Measurements from ENCODE around the gene AIF1.

AIF1 gene

DNA sequence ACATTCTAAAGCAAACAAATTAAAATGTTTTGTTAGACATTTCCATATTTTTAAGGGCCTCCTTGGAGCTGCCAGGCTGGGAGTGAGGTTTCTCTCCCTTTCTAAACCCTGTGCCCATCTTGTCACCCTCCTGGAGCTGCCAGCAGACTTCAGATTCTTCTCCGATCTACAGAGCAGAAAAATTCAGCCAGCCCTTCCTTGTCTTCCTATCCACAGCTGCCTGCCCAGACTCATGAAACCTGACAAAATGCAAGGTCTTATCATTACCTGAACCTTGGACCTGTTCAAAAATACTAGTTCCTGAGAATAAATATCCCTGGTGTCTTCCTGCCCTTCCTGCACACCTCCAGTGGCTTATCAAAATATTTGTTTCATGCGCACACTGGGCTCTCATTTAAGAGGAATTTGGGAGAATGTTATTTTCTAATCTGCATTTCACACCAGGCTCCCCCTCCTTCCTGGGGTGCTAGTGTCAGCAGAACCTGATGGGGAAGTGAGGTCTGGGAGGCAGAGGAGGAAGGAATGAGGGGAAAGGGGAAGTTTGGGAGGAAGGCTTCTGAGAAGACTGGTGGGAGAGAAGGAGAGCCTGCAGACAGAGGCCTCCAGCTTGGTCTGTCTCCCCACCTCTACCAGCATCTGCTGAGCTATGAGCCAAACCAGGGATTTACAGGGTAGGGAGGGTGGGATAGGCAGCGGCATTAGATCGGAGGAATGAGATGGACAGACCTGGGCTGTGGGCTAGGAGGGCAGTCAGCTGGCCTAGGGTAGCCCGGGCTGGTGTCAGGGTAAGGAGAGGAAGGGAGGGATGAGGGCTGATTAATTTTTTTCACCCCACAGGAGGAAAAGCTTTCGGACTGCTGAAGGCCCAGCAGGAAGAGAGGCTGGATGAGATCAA lies at the start of gene AIF1:
Gene AIF1, plus strand, starts transcription at position 551 of the 895 bp plus-strand sequence. Its CDS starts 96 bp downstream, at position 647.
- no peak for DNase-seq

DNA sequence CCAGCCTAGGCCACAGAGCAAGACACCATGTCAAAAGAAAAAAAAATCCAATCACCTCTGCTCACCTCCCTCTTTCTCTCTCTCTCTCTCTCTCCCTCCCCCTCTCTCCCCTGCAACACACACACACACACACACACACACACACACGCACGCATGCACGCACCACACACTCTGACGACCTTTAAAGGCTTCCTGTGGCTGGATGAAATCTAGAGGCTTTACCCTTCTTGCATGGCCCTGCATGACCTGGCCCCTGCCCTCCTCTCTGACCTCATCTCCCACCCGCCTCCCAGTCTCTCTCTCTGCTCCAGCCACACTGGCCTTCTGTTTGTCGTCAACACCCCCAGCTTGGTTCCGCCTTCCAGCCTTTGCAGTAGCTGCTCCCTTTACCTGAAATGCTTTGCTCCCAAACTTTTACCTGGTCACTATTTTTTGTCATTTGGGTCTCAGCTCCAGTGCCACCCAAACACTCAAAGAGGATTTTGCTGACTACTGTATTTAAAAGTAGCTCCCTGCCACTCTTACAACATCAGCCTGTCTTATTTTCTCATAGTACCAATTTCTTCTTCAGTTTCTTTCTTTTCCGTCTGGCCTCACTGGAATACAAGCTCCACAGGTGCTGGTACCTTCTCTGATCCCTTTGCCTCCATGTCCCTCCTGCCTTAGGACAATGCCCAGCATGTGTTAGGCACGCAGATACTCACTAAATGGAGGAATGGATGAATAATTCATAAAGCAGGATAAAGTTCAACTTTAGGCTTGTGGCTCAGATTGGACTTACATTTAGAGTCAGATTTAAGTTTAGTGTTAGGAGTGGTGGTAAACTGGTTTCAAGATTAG lies 47.3 kb upstream of the AIF1 start:
- no peak for DNase-seq

DNA sequence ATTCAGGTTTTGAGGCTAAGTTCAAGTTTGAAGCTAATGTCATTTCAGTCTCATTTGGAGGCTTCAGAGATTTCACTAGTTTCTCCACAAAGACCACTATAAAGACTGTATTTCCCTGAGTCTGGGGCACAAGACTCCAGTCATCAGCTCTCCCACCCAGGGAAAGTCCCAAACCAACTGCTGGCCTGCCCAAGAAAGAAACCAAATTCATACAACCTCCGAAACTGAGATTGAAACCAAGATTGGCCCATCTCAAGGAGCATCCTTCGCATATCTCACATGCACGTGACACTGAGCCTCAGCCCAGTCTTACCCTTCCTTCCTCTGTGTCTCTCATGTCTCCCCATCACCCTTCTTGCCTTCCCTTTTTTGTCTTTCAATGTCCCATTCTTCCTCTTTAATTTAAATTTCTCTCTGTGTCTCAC lies 46.5 kb upstream of the AIF1 start:
- DNase-seq: peak; percentile 51

GRCh38 chr6:31569861-31570536 lies 45.0 kb upstream of the AIF1 start:
- no peak for DNase-seq

- peak; percentile 67 for DNase-seq
Observed at GRCh38 chr6:31572041-31572911, 42.8 kb upstream of the AIF1 start, which contains the start of gene LTA. LTA (plus strand) TSS chr6:31572289; CDS start chr6:31572743, 454 bp downstream.

GRCh38 chr6:31573239-31574105 lies 41.6 kb upstream of the AIF1 start:
- DNase-seq: no peak

- DNase-seq: no peak
Observed at GRCh38 chr6:31574106-31575061, 40.6 kb upstream of the AIF1 start.

- DNase-seq: peak; percentile 85
Observed at GRCh38 chr6:31575335-31575901, 39.6 kb upstream of the AIF1 start, which contains the start of gene TNF. TNF (plus strand) TSS chr6:31575565; CDS start chr6:31575742, 177 bp downstream.

DNA sequence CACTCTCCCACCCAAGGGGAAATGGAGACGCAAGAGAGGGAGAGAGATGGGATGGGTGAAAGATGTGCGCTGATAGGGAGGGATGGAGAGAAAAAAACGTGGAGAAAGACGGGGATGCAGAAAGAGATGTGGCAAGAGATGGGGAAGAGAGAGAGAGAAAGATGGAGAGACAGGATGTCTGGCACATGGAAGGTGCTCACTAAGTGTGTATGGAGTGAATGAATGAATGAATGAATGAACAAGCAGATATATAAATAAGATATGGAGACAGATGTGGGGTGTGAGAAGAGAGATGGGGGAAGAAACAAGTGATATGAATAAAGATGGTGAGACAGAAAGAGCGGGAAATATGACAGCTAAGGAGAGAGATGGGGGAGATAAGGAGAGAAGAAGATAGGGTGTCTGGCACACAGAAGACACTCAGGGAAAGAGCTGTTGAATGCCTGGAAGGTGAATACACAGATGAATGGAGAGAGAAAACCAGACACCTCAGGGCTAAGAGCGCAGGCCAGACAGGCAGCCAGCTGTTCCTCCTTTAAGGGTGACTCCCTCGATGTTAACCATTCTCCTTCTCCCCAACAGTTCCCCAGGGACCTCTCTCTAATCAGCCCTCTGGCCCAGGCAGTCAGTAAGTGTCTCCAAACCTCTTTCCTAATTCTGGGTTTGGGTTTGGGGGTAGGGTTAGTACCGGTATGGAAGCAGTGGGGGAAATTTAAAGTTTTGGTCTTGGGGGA lies 38.9 kb upstream of the AIF1 start:
- DNase-seq: no peak

DNA sequence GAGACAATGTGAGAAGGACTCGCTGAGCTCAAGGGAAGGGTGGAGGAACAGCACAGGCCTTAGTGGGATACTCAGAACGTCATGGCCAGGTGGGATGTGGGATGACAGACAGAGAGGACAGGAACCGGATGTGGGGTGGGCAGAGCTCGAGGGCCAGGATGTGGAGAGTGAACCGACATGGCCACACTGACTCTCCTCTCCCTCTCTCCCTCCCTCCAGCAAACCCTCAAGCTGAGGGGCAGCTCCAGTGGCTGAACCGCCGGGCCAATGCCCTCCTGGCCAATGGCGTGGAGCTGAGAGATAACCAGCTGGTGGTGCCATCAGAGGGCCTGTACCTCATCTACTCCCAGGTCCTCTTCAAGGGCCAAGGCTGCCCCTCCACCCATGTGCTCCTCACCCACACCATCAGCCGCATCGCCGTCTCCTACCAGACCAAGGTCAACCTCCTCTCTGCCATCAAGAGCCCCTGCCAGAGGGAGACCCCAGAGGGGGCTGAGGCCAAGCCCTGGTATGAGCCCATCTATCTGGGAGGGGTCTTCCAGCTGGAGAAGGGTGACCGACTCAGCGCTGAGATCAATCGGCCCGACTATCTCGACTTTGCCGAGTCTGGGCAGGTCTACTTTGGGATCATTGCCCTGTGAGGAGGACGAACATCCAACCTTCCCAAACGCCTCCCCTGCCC lies 38.0 kb upstream of the AIF1 start:
- DNase-seq: peak; percentile 48

DNA sequence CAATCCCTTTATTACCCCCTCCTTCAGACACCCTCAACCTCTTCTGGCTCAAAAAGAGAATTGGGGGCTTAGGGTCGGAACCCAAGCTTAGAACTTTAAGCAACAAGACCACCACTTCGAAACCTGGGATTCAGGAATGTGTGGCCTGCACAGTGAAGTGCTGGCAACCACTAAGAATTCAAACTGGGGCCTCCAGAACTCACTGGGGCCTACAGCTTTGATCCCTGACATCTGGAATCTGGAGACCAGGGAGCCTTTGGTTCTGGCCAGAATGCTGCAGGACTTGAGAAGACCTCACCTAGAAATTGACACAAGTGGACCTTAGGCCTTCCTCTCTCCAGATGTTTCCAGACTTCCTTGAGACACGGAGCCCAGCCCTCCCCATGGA lies 37.5 kb upstream of the AIF1 start:
- DNase-seq: peak; percentile 26

GRCh38 chr6:31578184-31579118 lies 36.6 kb upstream of the AIF1 start:
- peak; percentile 56 for DNase-seq

DNA sequence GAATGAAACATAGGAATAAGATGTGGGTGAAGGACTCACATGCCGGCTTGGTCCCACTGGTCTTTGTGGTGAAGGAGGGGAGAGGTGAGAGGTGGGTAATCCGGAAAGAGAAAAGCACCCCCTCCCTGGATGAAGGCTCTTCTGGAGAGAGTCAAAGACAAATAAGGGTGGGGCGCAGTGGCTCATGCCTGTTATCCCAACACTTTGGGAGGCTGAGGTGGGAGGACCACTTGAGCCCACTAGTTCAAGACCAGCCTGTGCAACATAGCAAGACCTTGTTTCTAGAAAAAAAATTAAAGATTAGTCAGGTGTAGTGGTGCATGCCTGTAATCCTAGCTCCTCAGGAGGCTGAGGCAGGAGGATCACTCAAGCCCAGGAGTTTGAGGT lies 35.9 kb upstream of the AIF1 start:
- DNase-seq: peak; percentile 48

DNA sequence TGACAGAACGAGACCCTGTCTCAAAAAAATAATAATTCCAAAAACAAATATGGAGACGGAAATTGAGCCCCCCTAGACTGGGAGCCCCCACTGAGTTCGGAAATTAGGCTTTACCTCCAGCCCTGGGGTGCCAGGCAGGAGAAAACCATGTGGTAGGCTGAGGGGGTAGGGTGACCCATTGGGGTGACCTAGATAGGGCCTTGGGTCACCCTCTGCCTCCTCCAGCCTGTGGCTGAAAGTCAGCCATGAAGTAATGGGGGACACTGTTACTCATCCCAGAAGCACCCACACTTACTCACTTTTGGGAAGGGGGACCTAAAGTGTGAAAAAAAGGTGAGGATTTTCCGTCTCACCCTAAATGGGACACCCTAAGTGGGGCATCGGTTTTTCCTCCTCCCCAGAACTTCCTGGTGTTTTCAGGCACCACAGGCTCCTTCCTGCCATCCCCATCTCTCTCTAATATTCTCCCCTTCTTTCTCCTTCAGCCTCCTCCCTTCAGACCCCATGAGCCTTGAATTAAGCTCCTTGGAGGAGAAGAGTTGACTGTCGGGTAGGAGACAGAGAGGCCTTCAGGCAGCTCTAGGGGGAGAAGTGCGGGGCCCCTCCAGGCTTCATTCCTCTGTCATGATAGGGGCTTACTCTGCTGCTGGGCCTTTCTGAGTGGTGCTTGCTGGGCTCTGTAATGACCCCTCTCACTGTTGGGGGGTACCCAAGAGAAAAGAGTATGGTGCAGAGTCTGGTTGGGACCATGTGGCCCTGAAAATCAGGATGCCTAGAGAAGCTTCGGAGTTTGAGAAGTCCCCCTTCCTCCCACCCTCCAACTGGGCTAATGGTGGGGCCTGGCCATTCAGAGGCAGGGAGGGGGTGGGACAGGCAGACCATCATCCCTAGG lies 35.2 kb upstream of the AIF1 start:
- DNase-seq: peak; percentile 45

DNA sequence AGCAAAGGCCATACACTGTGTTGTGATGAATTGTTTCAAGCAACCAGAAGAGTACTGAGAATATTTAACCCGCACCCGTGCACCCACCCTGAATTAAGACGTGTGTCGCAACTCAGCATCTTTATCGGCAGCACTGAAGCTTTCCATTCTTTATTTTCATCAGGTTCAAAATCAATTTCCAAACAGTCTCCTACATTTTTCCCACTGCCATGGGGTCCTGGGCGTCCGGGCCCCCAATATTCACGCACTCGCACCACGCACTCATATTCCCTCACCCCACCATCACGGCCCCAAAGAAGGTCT lies 34.6 kb upstream of the AIF1 start:
- DNase-seq: no peak

Data from activated CD4-positive, alpha-beta T cell treated with anti-CD3 and anti-CD28 coated beads for 1 hour (primary cell).